Progenitor cell of endocrine pancreas (in vitro differentiated cells): ENCODE results near the gene WDR81. TPM values are rescaled to one million over a fixed set of nuclear protein-coding genes. Genes with fewer than 3 reads are reported as not detected.

ENCODE experiments used
- DNase-seq: peaks from one replicate; pipeline ENCODE4 v3.0.0; 2021; ENCODE audit warnings: low spot score; ENCODE audit not compliant: unreplicated experiment
- H3K27ac Mint-ChIP-seq: 2 replicates; pipeline ENCODE4 v1.8.0; 2021; ENCODE audit warnings: mild to moderate bottlenecking, moderate library complexity, mixed read lengths
- H3K27me3 Mint-ChIP-seq: 2 replicates; pipeline ENCODE4 v1.8.0; 2021; ENCODE audit warnings: mixed read lengths
- H3K36me3 Mint-ChIP-seq: 2 replicates; pipeline ENCODE4 v1.8.0; 2022; ENCODE audit warnings: mixed read lengths; ENCODE audit not compliant: insufficient read depth
- H3K4me1 Mint-ChIP-seq: 2 replicates; pipeline ENCODE4 v1.8.0; 2021; ENCODE audit warnings: low read depth, mixed read lengths
- H3K4me3 Mint-ChIP-seq: 2 replicates; pipeline ENCODE4 v1.8.0; 2021; ENCODE audit warnings: low read depth, mild to moderate bottlenecking, moderate library complexity, mixed read lengths
- H3K9me3 Mint-ChIP-seq: 2 replicates; pipeline ENCODE4 v1.8.0; 2021; ENCODE audit warnings: low read depth, mixed read lengths
- CTCF ChIP-seq: fragments of 200-600 bp; sonication (generic); IDR thresholded peaks from one replicate; pipeline ENCODE4 v1.5.0; 2021; ENCODE audit warnings: antibody characterized with exemption, mild to moderate bottlenecking; ENCODE audit not compliant: unreplicated experiment
- total RNA-seq: library from RNA; stranded (reverse); gene quantifications from 2 replicates; pipeline ENCODE4 v1.2.1, GENCODE V29; 2021

Gene WDR81
- total RNA-seq, 1 donor from 2014 or later: 22.1 TPM

GRCh38 chr17:1782171-1782567 lies 57.7 kb downstream of the WDR81 start:
- H3K27ac Mint-ChIP-seq: no peak overlapping the region
- no peak for TF ChIP-seq CTCF
- peaks cover 3% of the 10 kb centered on the region for H3K4me1 Mint-ChIP-seq
- no peak overlapping the region for H3K4me3 Mint-ChIP-seq
- H3K27me3 Mint-ChIP-seq: no peaks in the 10 kb centered on the region
- H3K36me3 Mint-ChIP-seq: peaks cover 21% of the 10 kb centered on the region
- DNase-seq: no peak
- no peaks in the 10 kb centered on the region for H3K9me3 Mint-ChIP-seq

GRCh38 chr17:1783271-1783670 lies 58.8 kb downstream of the WDR81 start:
- Mint-ChIP-seq H3K27ac (peak overlapping the region; percentile 54), H3K9me3 (no peaks in the 10 kb centered on the region), H3K4me3 (no peak overlapping the region), H3K27me3 (no peaks in the 10 kb centered on the region), H3K36me3 (peaks cover 18% of the 10 kb centered on the region), H3K4me1 (peaks cover 3% of the 10 kb centered on the region)
- no peak for TF ChIP-seq CTCF
- DNase-seq: no peak

- no peak for DNase-seq
- Mint-ChIP-seq H3K27ac (peak overlapping the region; percentile 54), H3K9me3 (no peaks in the 10 kb centered on the region), H3K4me1 (peaks cover 3% of the 10 kb centered on the region), H3K36me3 (peaks cover 19% of the 10 kb centered on the region), H3K27me3 (no peaks in the 10 kb centered on the region), H3K4me3 (no peak overlapping the region)
- peak; percentile 74 for TF ChIP-seq CTCF
Observed at GRCh38 chr17:1783834-1784611, 59.5 kb downstream of the WDR81 start.

GRCh38 chr17:1785930-1786329 lies 61.4 kb downstream of the WDR81 start:
- no peak for DNase-seq
- no peak overlapping the region for H3K4me3 Mint-ChIP-seq
- no peak overlapping the region for H3K27ac Mint-ChIP-seq
- TF ChIP-seq CTCF: no peak
- no peaks in the 10 kb centered on the region for H3K27me3 Mint-ChIP-seq
- no peaks in the 10 kb centered on the region for H3K9me3 Mint-ChIP-seq
- peaks cover 3% of the 10 kb centered on the region for H3K4me1 Mint-ChIP-seq
- H3K36me3 Mint-ChIP-seq: peaks cover 19% of the 10 kb centered on the region

- Mint-ChIP-seq H3K27ac (no peak overlapping the region), H3K9me3 (no peaks in the 10 kb centered on the region), H3K4me3 (no peak overlapping the region), H3K4me1 (peaks cover 3% of the 10 kb centered on the region), H3K36me3 (peaks cover 21% of the 10 kb centered on the region), H3K27me3 (no peaks in the 10 kb centered on the region)
- TF ChIP-seq CTCF: no peak
- no peak for DNase-seq
Observed at GRCh38 chr17:1786708-1787107, 62.2 kb downstream of the WDR81 start.
